Diencephalon (tissue), 1 donor: ENCODE results near the gene BCL2L1. TPM values are rescaled to one million over a fixed set of nuclear protein-coding genes. Genes with fewer than 3 reads are reported as not detected.

Experiments
- total RNA-seq: library from RNA; depleted of rRNA; stranded (reverse); fragments of >200 nt; gene quantifications from one replicate; pipeline ENCODE4 v1.2.3, GENCODE V29; 2014

Gene BCL2L1
- total RNA-seq, result 46.4 TPM

GRCh38 chr20:31722257-31723068 is at the start of gene BCL2L1:
TSS of gene BCL2L1 (minus strand) at chr20:31722868. CDS start at chr20:31722218, 650 bp downstream.

GRCh38 chr20:31738729-31739549 is 16.3 kb upstream of the BCL2L1 start, which contains the start of gene TPX2:
TSS of gene TPX2 (plus strand) at chr20:31739290. CDS start at chr20:31757477, 18,187 bp downstream.

GRCh38 chr20:31637660-31638059 is 85.0 kb downstream of the BCL2L1 start, which contains the start of gene COX4I2:
TSS of gene COX4I2 (plus strand) at chr20:31637912. CDS start at chr20:31639018, 1,106 bp downstream.

Other genes starting within 250 kb of the BCL2L1 start
- gene DEFB124, start 247.7 kb downstream of the BCL2L1 start, total RNA-seq, result not detected
- gene REM1, start 247.6 kb downstream of the BCL2L1 start, total RNA-seq, result 0.23 TPM
- gene HM13, start 208.4 kb downstream of the BCL2L1 start, total RNA-seq, result 45.2 TPM
- gene ID1, start 117.6 kb downstream of the BCL2L1 start, total RNA-seq, result 87.7 TPM
- not detected for gene COX4I2, start 85.0 kb downstream of the BCL2L1 start, total RNA-seq
- 11.3 TPM for gene TPX2, start 16.4 kb upstream of the BCL2L1 start, total RNA-seq
- 1.6 TPM for gene MYLK2, start 96.5 kb upstream of the BCL2L1 start, total RNA-seq
- gene FOXS1, start 122.7 kb upstream of the BCL2L1 start, total RNA-seq, result 1.4 TPM
- 12.5 TPM for gene DUSP15, start 147.7 kb upstream of the BCL2L1 start, total RNA-seq
- gene TTLL9, start 147.8 kb upstream of the BCL2L1 start, total RNA-seq, result 7.4 TPM
- gene PDRG1, start 229.2 kb upstream of the BCL2L1 start, total RNA-seq, result 10.4 TPM
- 10.1 TPM for gene XKR7, start 245.3 kb upstream of the BCL2L1 start, total RNA-seq